ENCODE results near the gene MED27.

MED27 gene

GRCh38 chr9:132006677-132007370 lies 72.8 kb downstream of the MED27 start:
- TF ChIP-seq NFIC (IDR thresholded peaks at IDR 0.05) (no peak), TEAD4 (IDR thresholded peaks at IDR 0.05) (no peak), RAD21 (IDR thresholded peaks at IDR 0.05; ENCODE audit: low read depth) (no peak), REST (IDR thresholded peaks at IDR 0.05; ENCODE audit: low read depth) (no peak), MAX (IDR thresholded peaks at IDR 0.05) (no peak), TCF12 (IDR thresholded peaks at IDR 0.05; ENCODE audit: low read depth) (no peak), EP300 (IDR thresholded peaks at IDR 0.05; ENCODE audit: borderline replicate concordance) (no peak), FOXM1 (IDR thresholded peaks at IDR 0.05; ENCODE audit: borderline replicate concordance, low read depth) (no peak), YY1 (IDR thresholded peaks at IDR 0.05; ENCODE audit: low read depth) (no peak), TAF1 (IDR thresholded peaks at IDR 0.05; ENCODE audit: low read depth) (no peak), CEBPB (IDR thresholded peaks at IDR 0.05) (no peak), USF1 (IDR thresholded peaks at IDR 0.05) (no peak), CREB1 (IDR thresholded peaks at IDR 0.05; ENCODE audit: low read depth) (no peak), EGR1 (IDR thresholded peaks at IDR 0.05) (no peak), ZBTB7A (IDR thresholded peaks at IDR 0.05; ENCODE audit: low read depth) (no peak)

- TF ChIP-seq RAD21 (IDR thresholded peaks at IDR 0.05; ENCODE audit: low read depth) (no peak), ZBTB7A (IDR thresholded peaks at IDR 0.05; ENCODE audit: low read depth) (no peak)
Observed at GRCh38 chr9:132005899-132006298, 73.8 kb downstream of the MED27 start.

GRCh38 chr9:132004323-132004722 lies 75.3 kb downstream of the MED27 start:
- no peak for TF ChIP-seq EP300 (IDR thresholded peaks at IDR 0.05; ENCODE audit: borderline replicate concordance)
- TF ChIP-seq USF1 (IDR thresholded peaks at IDR 0.05), result no peak
- no peak for TF ChIP-seq EGR1 (IDR thresholded peaks at IDR 0.05)
- TF ChIP-seq YY1 (IDR thresholded peaks at IDR 0.05; ENCODE audit: low read depth), result no peak
- no peak for TF ChIP-seq TCF12 (IDR thresholded peaks at IDR 0.05; ENCODE audit: low read depth)
- TF ChIP-seq CEBPB (IDR thresholded peaks at IDR 0.05), result no peak
- no peak for TF ChIP-seq RAD21 (IDR thresholded peaks at IDR 0.05; ENCODE audit: low read depth)
- no peak for TF ChIP-seq TAF1 (IDR thresholded peaks at IDR 0.05; ENCODE audit: low read depth)
- no peak for TF ChIP-seq MAX (IDR thresholded peaks at IDR 0.05)
- no peak for TF ChIP-seq ZBTB7A (IDR thresholded peaks at IDR 0.05; ENCODE audit: low read depth)
- no peak for TF ChIP-seq CREB1 (IDR thresholded peaks at IDR 0.05; ENCODE audit: low read depth)
- no peak for TF ChIP-seq NFIC (IDR thresholded peaks at IDR 0.05)
- TF ChIP-seq TEAD4 (IDR thresholded peaks at IDR 0.05), result no peak
- TF ChIP-seq REST (IDR thresholded peaks at IDR 0.05; ENCODE audit: low read depth), result no peak
- no peak for TF ChIP-seq FOXM1 (IDR thresholded peaks at IDR 0.05; ENCODE audit: borderline replicate concordance, low read depth)

- no peak for TF ChIP-seq USF1 (IDR thresholded peaks at IDR 0.05)
Observed at GRCh38 chr9:132003896-132004295, 75.8 kb downstream of the MED27 start.

GRCh38 chr9:132003319-132003704 lies 76.4 kb downstream of the MED27 start:
- no peak for TF ChIP-seq YY1 (IDR thresholded peaks at IDR 0.05; ENCODE audit: low read depth)
- no peak for TF ChIP-seq REST (IDR thresholded peaks at IDR 0.05; ENCODE audit: low read depth)

Data from Ishikawa (cell line).